Activated gamma-delta T cell (primary cell): ENCODE measurements around the gene A1CF.
"Not testable (repeated sequence)": the region's sequence is repeated elsewhere in the genome, so short reads cannot be mapped to it uniquely, and the experiment has no call there.

Source experiments
- DNase-seq: peaks from one replicate; lab custom pipeline; 2025; lab: John Stamatoyannopoulos, UW
- total RNA-seq, 2 donors: gene quantifications; one replicate each; lab custom pipeline; 2026; lab: John Stamatoyannopoulos, UW

The A1CF gene, protein sequence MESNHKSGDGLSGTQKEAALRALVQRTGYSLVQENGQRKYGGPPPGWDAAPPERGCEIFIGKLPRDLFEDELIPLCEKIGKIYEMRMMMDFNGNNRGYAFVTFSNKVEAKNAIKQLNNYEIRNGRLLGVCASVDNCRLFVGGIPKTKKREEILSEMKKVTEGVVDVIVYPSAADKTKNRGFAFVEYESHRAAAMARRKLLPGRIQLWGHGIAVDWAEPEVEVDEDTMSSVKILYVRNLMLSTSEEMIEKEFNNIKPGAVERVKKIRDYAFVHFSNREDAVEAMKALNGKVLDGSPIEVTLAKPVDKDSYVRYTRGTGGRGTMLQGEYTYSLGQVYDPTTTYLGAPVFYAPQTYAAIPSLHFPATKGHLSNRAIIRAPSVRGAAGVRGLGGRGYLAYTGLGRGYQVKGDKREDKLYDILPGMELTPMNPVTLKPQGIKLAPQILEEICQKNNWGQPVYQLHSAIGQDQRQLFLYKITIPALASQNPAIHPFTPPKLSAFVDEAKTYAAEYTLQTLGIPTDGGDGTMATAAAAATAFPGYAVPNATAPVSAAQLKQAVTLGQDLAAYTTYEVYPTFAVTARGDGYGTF
- total RNA-seq: 0 to 0.04 reads per million in 2 donors

DNA sequence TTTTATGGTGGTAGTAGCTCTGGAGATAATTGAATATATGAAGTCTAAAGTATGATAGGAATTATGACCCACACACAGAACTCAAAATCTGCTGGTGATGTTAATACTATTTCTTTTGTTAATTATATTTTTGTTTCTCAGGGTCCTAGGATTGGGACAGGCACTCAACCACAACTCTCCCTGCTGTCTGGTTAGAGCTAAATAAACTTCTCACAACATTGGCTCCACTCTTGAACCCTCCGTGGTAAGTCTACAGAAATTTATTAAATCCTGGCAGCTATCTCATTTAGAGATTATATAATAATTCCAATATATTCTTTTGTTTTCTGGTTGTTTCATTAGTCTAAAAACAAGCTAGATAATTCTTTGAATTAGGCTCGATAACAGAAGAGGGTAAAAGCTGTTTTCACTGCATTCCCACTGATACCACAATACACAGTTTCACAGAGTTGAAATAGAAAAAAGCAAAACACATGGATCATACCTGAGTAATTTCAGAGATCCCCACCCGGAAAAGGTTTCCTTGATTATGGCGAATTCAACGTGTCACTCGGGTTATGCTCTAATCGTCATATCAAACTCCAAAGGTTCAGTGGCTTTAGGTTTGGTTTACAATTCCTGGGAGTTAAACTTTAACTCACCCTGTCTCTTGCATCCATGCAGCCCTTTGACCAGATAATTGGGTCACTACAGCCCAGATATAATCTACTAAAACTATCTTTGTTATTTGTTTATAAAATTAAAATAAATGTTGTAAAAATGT, at the start of gene A1CF:
TSS of gene A1CF (minus strand) at position 531 of the 763 bp plus-strand sequence. CDS start 25,687 bp downstream, outside the sequence.
- no peak for DNase-seq

DNA sequence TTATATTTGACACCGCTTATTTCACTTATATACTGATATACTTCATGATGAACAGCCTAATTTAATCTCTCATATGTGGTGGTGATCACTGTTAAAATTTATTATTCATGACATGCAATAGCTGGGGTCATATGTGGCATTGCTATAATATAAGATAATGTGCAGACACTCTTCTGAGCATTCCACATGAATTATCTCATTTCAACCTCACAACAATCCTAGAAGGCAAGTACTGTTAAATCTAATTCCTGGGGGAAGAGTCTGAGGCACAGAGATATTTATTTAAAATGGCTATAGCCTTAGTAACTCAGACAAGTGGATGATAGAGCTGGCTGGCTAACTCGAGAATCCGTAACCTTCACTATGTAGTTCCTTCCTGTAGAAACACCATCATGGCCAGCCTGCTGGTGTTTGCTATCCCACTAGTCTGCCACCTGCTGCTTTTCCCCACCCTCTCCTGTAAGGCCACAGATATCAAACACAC, 46.6 kb upstream of the A1CF start:
- DNase-seq: no peak

DNA sequence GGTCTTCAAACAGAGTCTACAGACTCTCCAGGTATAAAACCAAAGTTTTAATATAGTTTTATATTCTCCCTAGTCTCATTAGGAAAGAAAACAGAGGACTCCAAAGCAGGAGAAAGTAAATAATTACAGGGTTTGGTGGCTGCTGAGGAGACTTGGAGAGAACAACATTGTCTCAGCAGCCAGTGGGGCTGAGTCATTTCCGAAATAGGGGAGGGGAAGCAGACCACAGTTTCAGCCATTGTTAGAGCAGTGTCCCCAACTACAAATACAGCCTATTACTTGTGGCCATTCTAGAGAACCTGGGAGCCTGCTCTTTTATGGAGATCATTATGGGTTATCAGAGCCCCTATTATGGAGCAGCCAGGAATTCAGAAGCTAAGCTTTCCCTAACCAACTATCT, 44.2 kb upstream of the A1CF start:
- DNase-seq: no peak

DNA sequence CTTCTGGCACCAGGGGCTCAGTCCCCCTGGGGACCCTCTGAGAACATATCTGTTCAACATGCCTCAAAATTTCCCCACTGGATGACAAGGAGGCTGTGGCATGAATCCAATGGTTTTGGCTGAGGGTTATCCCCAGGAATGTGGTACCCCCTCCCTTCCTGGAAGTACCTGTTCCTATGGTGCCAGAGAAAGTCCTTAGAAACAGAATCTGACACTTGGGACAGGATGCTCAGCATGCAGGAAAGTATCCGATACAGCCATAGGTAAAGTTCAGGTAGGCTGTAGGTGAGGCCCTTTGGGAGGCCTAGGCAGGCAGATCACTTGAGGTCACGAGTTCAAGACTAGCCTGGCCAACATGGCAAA, 42.7 kb upstream of the A1CF start:
- DNase-seq: no peak

DNA sequence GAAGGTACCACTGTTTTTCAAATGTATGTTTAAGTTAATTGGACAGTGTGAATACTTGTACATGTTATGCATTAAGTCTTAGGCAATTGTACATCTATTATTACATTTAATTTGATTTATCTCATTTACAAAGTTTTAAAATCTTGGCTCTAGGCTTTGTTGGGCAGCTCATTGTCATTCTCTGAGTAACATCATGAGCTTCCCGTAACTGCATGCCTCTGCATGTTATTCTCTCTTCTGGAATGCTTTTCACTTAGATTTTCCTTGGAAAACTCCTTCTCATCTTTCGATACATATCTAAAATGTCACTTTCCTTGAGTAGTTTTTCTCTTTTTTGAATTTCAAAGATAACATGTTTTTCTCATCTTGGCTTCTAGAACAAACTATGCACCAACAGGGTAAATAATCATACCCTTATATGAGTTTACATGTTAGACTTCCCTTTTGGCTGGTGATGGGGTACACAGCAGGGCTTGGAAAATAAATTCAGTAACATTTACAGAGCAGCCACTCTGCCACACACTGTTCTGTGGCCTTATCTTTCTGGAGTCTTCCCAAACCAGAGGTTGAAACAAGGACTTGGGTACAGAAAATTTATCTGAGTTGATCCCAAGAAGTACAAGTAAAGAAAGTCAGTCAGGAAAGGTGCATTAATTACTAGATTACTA, 42.2 kb upstream of the A1CF start:
- no peak for DNase-seq

DNA sequence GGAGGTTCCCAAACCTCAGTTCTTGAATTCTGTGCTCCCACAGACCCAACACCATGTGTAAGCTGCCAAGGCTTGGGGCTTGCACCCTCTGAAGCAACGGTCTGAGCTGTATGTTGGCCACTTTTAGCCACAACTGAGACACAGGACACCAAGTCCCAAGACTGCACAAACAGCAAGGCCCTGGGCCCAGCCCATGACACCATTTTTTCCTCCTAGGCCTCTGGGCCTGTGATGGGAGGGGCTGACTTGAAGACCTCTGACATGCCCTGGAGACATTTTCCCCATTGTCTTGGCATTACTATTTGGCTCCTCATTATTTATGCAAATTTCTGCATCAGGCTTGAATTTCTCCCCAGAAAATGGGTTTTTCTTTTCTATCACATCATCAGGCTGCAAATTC, 38.0 kb upstream of the A1CF start:
- not testable (repeated sequence) for DNase-seq

DNA sequence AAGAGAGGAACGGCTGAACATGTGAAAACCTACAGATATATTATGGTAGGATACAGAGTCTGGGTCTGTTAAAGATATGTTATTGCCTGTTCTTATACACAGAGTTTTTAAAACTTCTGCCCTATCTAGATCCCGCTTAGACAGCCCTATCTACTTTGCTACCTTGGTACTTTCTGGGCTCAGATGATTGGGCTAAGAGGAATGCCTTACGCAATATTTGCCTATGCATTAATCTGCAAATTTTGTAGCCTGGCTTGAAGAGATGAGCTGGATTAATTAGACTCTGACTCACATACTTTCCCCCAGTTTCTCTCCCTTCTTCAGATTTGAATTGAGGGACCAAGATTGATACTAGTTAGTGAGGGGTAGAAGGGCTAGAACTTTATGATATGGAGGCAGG, 33.6 kb upstream of the A1CF start:
- DNase-seq: no peak

DNA sequence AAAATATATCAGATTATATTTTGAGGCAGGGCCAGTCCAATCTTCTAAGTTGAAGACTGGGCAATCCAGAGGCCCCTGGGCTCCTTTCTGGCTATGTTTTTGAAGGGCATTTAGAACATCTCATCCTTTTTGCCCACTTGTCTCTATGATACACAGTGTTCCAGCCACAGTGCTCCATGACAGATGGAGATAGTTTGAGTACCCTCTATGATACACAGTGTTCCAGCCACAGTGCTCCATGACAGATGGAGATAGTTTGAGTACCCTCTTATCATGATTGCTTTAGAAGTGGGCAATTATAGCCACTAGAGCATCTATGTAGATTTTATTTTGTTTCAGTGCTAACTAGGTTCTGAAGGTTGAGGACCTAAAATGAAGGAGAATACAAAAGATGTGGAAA, 33.1 kb upstream of the A1CF start:
- no peak for DNase-seq

DNA sequence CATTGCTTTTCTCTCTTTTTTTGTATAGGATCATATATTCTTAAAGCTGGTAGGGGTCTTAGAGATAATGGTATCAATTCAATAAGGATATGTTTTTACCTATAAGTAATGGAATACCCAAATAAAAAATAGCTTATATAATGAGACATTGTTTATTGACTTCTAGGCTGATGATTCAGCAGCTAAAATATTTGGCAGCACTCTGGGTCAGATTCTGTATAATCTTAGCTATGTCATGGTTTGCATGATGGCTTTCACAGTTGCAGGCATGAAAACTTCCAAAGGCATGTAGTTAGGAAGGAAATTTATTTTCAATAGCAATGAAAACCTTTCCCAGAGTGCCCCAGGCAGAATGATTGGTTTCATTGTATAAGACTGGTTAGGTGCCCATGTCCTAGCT, 32.1 kb upstream of the A1CF start:
- no peak for DNase-seq

DNA sequence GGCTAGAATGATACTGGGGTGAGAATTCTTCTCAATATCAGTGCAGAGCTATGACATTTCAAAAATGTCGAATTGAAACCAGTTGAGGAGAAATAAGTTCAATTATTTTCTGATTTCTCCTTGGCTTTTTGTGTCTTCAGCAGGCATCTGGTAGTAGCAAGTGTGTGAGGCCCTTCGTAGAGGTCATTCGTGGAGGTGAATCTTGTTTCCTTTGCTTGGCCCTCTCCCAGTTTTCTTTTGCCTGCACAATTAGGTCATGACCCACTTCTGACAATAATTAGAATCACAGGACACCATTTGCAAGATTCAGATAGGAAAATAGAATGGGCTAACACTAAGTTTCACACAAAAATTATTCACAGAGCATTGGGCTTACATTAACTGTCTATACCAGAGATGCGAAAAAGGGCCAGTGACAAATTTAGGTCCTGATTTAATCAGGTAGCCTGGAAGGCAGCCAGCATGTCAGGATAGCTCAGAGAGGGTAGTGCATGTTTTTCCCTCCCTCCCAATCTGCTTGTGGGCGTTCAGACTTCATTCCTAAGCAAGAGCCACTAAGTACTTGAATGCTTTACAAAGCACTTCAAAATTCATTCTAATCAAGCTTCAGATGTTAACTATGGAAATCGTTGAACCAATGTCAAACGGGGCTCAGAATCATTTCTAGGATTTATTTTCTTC, 24.0 kb upstream of the A1CF start:
- no peak for DNase-seq

DNA sequence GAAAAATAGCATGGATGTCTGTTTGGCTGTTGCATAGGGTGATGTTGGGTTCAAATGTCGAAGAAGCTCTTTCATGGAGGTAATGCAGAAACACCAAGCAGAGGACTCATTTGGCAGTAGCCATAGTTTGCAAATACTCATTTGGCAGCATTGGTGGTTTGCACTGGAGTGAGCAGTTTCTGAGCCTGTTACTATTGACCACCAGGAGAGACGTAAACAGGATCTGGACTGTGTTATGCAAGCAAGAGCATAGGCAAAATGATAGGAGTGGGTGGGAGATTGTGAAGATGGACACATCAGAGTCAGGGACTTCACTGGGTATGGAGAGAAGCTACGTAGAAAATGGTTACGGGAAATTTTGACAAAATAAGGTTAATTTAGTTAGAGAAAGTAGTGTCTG, 22.9 kb upstream of the A1CF start:
- DNase-seq: no peak

DNA sequence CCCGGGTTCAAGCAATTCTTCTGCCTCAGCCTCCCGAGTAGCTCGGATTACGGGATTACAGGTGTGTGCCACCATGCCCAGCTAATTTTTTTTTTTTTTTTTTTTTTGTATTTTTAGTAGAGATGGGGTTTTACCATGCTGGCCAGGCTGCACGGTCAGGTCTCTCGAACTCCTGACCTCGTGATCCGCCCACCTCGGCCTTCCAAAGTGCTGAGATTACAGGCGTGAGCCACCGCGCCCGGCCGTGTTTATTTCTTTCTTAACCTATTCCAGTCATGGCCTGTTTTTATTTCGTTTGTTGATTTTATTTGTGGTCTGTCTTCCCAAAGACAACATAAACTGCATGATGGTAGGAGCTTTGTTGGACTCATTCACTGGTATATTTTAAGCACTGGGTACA, 20.4 kb upstream of the A1CF start:
- DNase-seq: not testable (repeated sequence)

DNA sequence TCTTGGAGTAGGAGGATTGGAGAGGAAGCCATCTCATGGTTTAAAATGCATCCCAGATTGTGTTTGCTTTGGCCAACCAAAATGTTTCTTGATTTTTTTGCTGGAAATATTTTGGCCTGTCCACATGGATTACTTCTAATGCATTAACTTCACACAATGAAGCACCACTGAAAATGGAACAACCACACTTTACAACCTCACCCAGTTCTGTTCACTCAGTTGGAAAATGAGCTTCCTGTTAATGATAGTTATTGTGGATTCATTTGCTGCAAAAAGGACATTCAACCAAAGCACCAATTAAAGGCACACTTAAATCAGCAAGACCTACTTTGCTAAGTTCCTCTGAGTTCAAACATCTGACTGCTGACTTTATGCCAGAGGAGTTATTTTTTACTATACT, 11.3 kb upstream of the A1CF start:
- DNase-seq: no peak

DNA sequence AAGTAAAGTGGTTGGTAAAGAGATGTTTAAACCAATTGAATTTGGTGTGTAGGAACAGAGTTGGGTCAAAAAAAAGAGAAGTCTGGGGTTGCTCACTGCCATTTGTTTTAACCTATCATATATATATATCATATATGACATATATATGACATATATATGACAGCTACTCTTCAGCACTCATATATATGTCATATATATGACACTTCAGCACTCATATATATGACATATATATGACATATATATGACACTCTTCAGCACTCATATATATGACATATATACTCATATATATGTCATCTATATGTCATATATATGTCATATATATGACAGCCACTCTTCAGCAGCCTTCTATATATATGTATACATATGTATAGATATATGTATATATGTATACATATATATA, 8.9 kb upstream of the A1CF start:
- no peak for DNase-seq

DNA sequence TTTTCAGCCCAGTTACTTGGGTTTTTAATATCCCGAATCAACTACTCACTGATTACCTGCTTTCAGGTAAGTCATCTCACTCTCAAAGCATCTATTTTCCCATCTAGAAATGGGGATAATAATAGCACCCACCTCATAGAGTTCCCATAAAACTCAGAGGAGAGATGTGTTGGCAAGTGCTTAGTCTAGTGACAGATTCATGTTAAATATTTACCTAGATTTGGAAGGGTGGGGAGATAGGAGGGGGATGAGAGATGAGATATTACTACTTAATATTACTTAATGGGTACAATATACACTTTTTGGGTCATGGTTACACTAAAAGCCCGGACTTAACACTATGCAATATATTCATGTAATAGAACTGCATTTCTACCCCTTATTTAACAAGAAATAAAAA, 7.0 kb upstream of the A1CF start:
- no peak for DNase-seq

DNA sequence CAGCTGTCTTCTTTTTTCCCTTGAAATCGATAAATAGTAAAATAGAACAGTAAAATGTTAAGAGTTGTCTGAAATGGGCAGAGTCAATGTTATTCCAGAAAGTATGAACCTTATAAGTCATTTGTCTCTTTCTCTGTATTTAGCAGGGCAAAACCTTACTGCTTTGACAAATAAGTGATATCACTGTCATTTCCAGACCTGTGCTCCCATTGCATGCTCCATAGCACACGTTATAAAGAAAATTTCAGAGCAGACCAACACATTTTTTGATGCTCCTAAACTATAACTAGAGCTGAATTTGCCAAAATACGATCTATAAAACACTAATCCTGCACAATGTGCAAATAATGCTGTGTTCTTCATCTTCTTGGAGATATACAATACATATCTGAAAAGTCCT, 1.1 kb downstream of the A1CF start:
- no peak for DNase-seq

DNA sequence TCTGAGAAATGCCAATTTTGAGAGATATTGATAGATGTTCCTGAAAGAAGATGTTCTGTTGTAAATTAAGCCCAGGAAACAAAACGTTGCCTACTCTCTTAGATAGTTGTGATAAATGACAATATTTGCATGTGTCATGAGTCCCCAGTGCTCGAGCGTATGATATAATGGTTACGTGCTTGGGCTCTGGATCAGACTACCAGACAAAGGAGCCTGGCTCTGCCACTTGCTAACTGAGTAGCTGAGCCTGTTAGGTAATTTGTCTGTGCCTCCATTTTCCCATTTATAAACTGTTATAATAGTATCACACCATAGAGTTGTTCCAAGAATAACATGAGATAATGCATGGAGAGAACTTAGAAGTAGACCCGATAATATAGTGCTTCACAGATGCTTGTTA, 1.8 kb downstream of the A1CF start:
- DNase-seq: no peak

DNA sequence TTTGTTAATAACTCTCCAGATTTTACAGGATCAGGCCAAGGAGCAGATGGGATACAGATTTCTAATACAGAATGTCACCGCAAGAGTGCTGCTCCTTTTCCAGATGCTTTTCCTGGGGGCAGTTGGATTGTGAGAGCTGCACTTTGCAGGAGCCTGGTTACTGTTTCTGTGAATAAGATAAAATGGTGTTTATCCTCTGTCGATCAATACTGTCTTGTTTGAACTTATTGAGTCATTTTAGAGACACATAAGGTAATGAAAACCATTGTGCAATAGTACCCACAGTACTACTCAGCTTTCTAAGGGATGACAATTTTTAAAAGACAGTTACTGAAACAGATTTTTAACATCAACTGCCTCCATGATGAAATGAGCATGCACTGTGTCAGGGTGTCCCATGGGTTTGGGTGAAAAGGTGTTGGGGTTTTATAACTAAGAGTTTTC, 2.9 kb downstream of the A1CF start:
- no peak for DNase-seq

DNA sequence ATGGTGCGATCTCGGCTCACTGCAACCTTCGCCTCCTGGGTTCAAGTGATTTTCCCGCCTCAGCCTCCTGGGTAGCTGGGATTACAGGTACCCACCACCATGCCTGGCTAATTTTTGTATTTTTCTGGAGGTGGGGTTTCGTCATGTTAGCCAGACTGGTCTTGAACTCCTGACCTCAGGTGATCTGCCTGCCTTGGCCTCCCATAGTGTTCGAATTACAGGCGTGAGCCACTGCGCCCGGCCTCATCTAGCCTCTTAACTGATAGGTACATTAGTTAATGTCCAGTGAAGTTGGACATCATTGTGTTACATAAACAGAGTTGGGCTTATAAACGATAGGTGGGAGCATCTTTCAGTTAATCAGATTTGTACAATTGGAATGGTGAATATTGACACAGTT, 4.4 kb downstream of the A1CF start:
- DNase-seq: not testable (repeated sequence)

DNA sequence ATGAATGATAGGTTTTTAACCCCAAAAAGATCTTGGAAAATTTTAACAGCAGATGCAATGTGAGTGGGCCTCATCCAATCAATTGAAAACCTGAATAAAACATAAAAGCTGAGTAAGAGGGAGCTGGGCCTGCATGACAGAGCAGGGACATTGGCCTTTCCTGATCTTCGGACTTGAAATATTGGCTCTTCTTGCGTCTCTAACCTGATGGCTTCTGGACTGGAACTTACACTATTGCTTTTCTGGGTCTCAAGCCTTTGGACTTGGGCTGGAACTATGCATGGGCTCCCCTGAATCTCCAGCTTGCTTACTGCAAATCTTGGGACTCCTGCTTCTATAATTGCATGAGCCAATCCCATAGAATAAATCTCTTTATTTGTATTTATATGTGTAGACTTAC, 9.0 kb downstream of the A1CF start:
- no peak for DNase-seq

DNA sequence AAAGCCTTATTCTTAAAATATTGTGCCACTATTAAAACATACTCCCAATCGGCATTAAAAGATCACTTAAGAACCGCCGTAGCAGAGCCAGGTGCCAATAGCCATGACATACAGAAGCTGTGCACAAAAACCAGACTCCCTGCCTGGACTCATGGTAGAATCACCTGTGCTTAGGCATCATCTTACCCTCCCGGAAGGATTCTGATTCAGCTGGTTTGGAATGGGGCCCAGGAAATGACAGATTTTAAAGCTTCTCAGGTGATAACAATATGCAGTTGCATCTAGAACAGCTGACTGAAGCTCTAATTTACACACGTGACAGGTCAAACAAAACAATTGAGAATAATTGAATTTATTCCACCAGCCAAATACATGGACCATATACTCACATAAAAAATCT, 10.7 kb downstream of the A1CF start:
- DNase-seq: no peak

DNA sequence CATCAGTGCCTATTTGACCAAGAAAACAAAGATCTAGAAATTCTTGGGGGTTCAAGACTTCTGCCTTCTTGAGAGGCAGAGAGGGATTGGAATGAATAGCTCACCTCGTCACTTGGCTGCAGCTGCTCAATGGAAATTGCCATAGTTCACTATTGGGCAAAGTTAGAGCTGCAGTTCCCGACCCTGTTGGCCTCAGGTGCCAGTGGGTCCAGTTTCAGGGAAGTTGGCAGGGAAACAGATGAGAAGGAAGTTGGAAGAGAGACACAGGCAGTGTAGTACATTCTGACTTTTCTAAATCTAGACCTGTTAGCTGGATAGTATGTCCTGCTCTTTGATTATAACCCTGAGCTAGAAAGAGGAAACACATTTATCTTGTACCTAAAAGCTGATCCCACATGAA, 19.1 kb downstream of the A1CF start:
- DNase-seq: no peak
